HCT116 (cell line): ENCODE data around the gene RNF183. TPM values are rescaled to one million over a fixed set of nuclear protein-coding genes. Genes with fewer than 3 reads are reported as not detected.
A peak's percentile ranks its signal among the peaks of the same experiment; 100 is the strongest.

Experiments
- ATAC-seq: fragments of 200-7000 bp; cut with Tn5 transposase; 2 replicates; pipeline ENCODE4 v1.9.1; 2020; ENCODE audit warnings: mild to moderate bottlenecking, moderate library complexity
- BruUV-seq: library from RNA; stranded (reverse); fragments of 400-500 nt; replicated peaks from 2 replicates; lab custom pipeline; 2021; lab: Mats Ljungman, UMichigan
- CTCF ChIA-PET: fragments of 300-600 bp; sonication (Branson Sonifier 250); formaldehyde crosslinking; loops from one replicate; lab custom pipeline; 2021; ENCODE audit warnings: antibody characterized with exemption; lab: Charles Lee
- POLR2A ChIA-PET: fragments of 300-600, 350-600 bp; sonication (Branson Sonifier 250); formaldehyde crosslinking; loops from one replicate; lab custom pipeline; 2021; ENCODE audit warnings: antibody characterized with exemption; lab: Charles Lee
- RAD21 ChIA-PET, 2 experiments: fragments of 300-600 bp; sonication (Branson Sonifier 250); formaldehyde crosslinking; loops; one replicate each; lab custom pipeline; 2023; ENCODE audit warnings: low total read pairs in 2 of 2; ENCODE audit not compliant: uncharacterized antibody in 2 of 2, unreplicated experiment in 2 of 2, low non-redundant PET in 1 of 2; lab: Charles Lee
- DNase-seq: peaks from one replicate; pipeline ENCODE4 v3.0.0-alpha.2; 2010; ENCODE audit warnings: low read depth, low spot score
- H2AFZ ChIP-seq: fragments of 200-600 bp; shearing (Covaris generic), sonication (generic); 2 replicates; pipeline ENCODE4 v1.6.1; 2017; ENCODE audit warnings: low read depth, mixed run types, mixed read lengths, antibody characterized with exemption, low read length; ENCODE audit not compliant: poor library complexity, severe bottlenecking
- H3K27ac ChIP-seq: 2 replicates; pipeline ENCODE4 v1.5.1; 2012; ENCODE audit warnings: low read depth, low read length
- H3K27me3 ChIP-seq: fragments of 200-600 bp; sonication (generic); 2 replicates; pipeline ENCODE4 v1.6.1; 2016; ENCODE audit warnings: mixed run types, low read length, mixed read lengths; ENCODE audit not compliant: insufficient read depth
- H3K36me3 ChIP-seq, 2 experiments: fragments of 200-500 bp in 1 of 2; fragments of 200-600 bp in 1 of 2; sonication (Bioruptor generic) in 1 of 2; sonication (generic) in 1 of 2; 2 replicates each; pipeline versions ENCODE4 v1.5.1 to v1.6.1; 2014 to 2016; ENCODE audit warnings: low read length in 2 of 2, inconsistent platforms in 1 of 2, mixed read lengths in 1 of 2, mixed run types in 1 of 2; ENCODE audit not compliant: insufficient read depth in 2 of 2, control insufficient read depth in 1 of 2
- H3K4me1 ChIP-seq, 2 experiments: fragments of 200-600 bp in 1 of 2; sonication (generic) in 1 of 2; 2 replicates each; pipeline versions ENCODE4 v1.5.1 to v1.6.1; 2012 to 2017; ENCODE audit warnings: low read length in 2 of 2, inconsistent platforms in 1 of 2, mild to moderate bottlenecking in 1 of 2, mixed read lengths in 1 of 2, mixed run types in 1 of 2, moderate library complexity in 1 of 2; ENCODE audit not compliant: insufficient read depth in 2 of 2, control insufficient read depth in 1 of 2
- H3K4me2 ChIP-seq: fragments of 200-600 bp; sonication (generic); 2 replicates; pipeline ENCODE4 v1.6.1; 2017; ENCODE audit warnings: mixed run types, low read length, mixed read lengths
- H3K4me3 ChIP-seq, 2 experiments: fragments of 200-600 bp in 1 of 2; sonication (generic) in 1 of 2; replicated peaks in 1 of 2; 2 replicates each; pipeline ENCODE4 v1.5.1; 2011 to 2016; ENCODE audit warnings: low read length in 2 of 2, control low read depth in 1 of 2, low read depth in 1 of 2, mild to moderate bottlenecking in 1 of 2, mixed read lengths in 1 of 2, mixed run types in 1 of 2
- H3K79me2 ChIP-seq: fragments of 200-600 bp; sonication (generic); 2 replicates; pipeline ENCODE4 v1.6.1; 2017; ENCODE audit warnings: mild to moderate bottlenecking, mixed run types, low read length, moderate library complexity, mixed read lengths; ENCODE audit not compliant: insufficient read depth
- H3K9ac ChIP-seq: fragments of 200-600 bp; sonication (generic); 2 replicates; pipeline ENCODE4 v1.6.1; 2016; ENCODE audit warnings: low read length, mixed read lengths
- H3K9me2 ChIP-seq: fragments of 200-600 bp; sonication (generic), shearing (Covaris generic); 2 replicates; pipeline ENCODE4 v1.6.1; 2017; ENCODE audit warnings: mixed run types, mild to moderate bottlenecking, moderate library complexity; ENCODE audit not compliant: insufficient read depth
- H3K9me3 ChIP-seq, 2 experiments: fragments of 200-500 bp in 1 of 2; fragments of 200-600 bp in 1 of 2; sonication (Bioruptor generic) in 1 of 2; sonication (generic) in 1 of 2; 2 replicates each; pipeline ENCODE4 v1.6.1; 2014 to 2017; ENCODE audit warnings: low read length in 2 of 2, mixed read lengths in 2 of 2, inconsistent platforms in 1 of 2, low read depth in 1 of 2, mild to moderate bottlenecking in 1 of 2, mixed run types in 1 of 2, moderate library complexity in 1 of 2; ENCODE audit not compliant: control insufficient read depth in 1 of 2, insufficient read depth in 1 of 2
- H4K20me1 ChIP-seq: fragments of 200-600 bp; sonication (generic), shearing (Covaris generic); 2 replicates; pipeline ENCODE4 v1.6.1; 2017; ENCODE audit warnings: mixed run types, mild to moderate bottlenecking, moderate library complexity; ENCODE audit not compliant: insufficient read depth
- FOSL1 ChIP-seq: IDR thresholded peaks from 2 replicates; pipeline ENCODE4 v1.6.1; 2012; ENCODE audit warnings: low read depth
- SP1 ChIP-seq: IDR thresholded peaks from 2 replicates; pipeline ENCODE4 v1.6.1; 2012; ENCODE audit warnings: low read depth
- TCF7L2 ChIP-seq: IDR thresholded peaks from 2 replicates; pipeline ENCODE4 v1.7.0; 2011; ENCODE audit warnings: borderline replicate concordance, inconsistent platforms; ENCODE audit not compliant: insufficient read depth, insufficient read length; ENCODE audit errors: extremely low read depth
- ZBTB33 ChIP-seq: IDR thresholded peaks from 2 replicates; pipeline ENCODE4 v1.6.1; 2011; ENCODE audit warnings: mild to moderate bottlenecking, low read length, moderate library complexity; ENCODE audit not compliant: insufficient replicate concordance; ENCODE audit errors: extremely low read depth
- ZNF274 ChIP-seq: fragments of 200-500 bp; sonication (Bioruptor generic); IDR thresholded peaks from 2 replicates; pipeline ENCODE4 v1.6.1; 2014; ENCODE audit warnings: mild to moderate bottlenecking, low read depth, low read length, inconsistent platforms
- intact Hi-C: fragments of 100-400 bp; cut with micrococcal nuclease; formaldehyde crosslinking; loops from 2 replicates; pipeline ENCODE4 v1.10.0; 2022
- total RNA-seq: library from RNA; stranded (reverse); gene quantifications from one replicate; pipeline ENCODE4 v1.2.1, GENCODE V29; 2021; ENCODE audit not compliant: unreplicated experiment

The RNF183 gene
- total RNA-seq, 1 experiment from 2014 or later: 0.12 TPM

DNA sequence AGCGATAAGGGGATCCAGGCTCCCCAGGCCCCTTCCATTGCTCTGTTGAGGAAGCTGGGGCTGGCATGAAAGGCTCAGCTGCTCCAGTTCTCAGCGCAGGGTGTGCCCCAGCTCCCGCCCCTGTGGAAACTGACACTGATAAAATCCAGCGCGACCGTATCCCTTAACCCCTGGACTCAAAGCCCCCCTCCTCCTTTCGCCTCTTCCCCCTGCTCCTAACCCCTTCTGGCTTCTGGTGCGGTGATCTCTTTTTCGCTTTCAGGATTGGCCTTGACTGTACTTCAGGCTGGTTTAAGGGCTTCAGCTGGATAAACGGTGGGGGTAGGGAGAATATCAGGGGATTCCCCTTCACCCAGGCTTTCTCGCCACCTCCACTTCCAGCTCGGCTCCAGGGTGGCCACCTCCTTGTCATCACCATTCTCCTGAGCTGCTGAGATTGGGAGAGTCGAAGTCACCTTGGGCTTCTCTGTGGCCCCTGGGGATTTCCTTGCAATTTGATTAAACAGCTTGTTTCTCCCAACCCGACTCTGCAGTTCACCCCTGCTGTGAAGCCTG lies 47.0 kb upstream of the RNF183 start:
- no peaks in the 10 kb centered on the region for H3K27me3 ChIP-seq
- DNase-seq (no peak), ATAC-seq (0 out of 2 replicates have a peak, but pooled peaks have one; percentile 1)
- peaks cover 22% of the 10 kb centered on the region for H3K79me2 ChIP-seq
- ChIA-PET CTCF (no interaction called here), POLR2A (interaction anchor here (0.6 to 1.8 kb wide), 2 partner anchors 10 to 25 kb away, joined by 4 to 13 read pairs; partner anchors contain the start of gene WDR31), RAD21 (interaction anchor here in 1 of 2 experiments (0.5 kb wide), 1 partner anchor 26 kb away, joined by 3 read pairs; the partner anchor contains the start of gene HDHD3)
- no peaks in the 10 kb centered on the region for H3K36me3 ChIP-seq
- H3K4me1 ChIP-seq: peaks cover 3 to 34% of the 10 kb centered on the region in 2 experiments; a peak in 3 of 4 replicates
- no peaks in the 10 kb centered on the region for H3K9me2 ChIP-seq
- BruUV-seq: no TSS peak
- no peaks in the 10 kb centered on the region for H4K20me1 ChIP-seq
- H3K27ac ChIP-seq: no peak overlapping the region
- no peak overlapping the region for H2AFZ ChIP-seq
- H3K9me3 ChIP-seq: no peaks in the 10 kb centered on the region
- intact Hi-C loops: no loop called here
- peak overlapping the region; percentile 71 for H3K9ac ChIP-seq
- H3K4me3 ChIP-seq: peak overlapping the region; percentile 64 to 72
- TF ChIP-seq ZNF274 (no peak), ZBTB33 (no peak), FOSL1 (no peak), SP1 (no peak), TCF7L2 (no peak)
- H3K4me2 ChIP-seq: peak overlapping the region; percentile 98
